Inferior parietal cortex (tissue), 1 donor: Measurements from ENCODE around the gene LRRC73.
A peak's percentile ranks its signal among the peaks of the same experiment; 100 is the strongest.
"Not testable (repeated sequence)": the region's sequence is repeated elsewhere in the genome, so short reads cannot be mapped to it uniquely, and the experiment has no call there.

Experiments
- DNase-seq: peaks from one replicate; pipeline ENCODE4 v3.0.0-alpha.2; 2016; ENCODE audit errors: extremely low spot score

The LRRC73 gene

DNA sequence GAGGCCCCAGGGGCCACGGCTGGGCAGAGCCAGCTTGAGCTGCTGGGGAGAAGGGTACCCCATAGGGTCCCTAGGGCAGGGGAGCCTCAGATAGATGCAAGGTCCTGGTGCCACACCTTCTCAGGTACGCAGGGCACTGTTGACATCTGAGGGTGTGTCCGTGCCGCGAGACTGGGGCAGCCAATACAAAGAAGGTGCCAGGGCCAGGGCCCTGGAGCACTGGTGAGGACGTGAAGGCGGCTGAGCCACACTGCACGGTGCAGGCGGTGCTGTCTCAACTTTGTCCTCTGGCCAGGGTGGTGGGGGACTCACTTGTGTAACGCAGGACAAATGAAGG is 649 bp upstream of the LRRC73 start:
- DNase-seq: no peak

DNA sequence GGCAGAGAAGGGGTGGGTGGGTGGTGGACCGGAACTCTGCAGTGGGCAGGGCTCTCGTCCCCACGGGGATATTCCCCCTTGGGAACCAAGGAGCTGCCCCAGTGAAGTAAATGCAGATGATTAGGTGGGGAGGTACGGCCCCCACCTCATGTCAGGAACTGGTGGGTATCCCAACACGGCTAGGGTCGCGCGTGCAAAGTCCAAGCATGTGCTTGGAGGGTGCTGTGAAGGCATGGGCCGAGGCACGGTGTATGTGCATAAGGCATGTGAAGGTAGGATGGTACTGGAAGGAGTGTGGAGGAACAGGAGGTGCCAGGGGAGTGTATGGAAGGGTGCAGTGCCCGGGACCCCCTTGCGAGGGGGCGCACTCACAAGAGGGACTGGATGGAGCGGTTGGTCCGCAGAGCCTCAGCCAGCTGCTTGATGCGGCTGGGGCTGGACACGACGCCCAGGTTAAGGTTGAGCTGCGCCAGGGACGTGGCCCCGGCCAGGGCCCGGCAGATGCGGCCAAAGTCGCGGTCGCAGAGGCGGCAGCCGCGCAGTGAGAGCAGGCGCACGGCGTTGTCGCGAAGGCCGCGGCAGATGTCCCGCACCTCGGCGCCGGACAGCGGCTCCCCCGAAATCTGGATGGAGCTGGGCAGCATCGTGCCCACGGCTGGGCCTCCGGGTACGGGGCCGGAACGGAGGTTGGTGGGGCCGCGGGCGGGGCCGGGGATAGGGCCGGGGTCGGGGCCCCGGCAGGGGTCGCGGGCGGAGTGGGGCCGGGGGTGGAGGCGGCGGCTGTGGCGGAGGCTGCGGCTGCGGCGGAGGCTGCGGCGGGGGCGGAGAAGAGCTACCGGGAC is 783 bp downstream of the LRRC73 start:
- no peak for DNase-seq

DNA sequence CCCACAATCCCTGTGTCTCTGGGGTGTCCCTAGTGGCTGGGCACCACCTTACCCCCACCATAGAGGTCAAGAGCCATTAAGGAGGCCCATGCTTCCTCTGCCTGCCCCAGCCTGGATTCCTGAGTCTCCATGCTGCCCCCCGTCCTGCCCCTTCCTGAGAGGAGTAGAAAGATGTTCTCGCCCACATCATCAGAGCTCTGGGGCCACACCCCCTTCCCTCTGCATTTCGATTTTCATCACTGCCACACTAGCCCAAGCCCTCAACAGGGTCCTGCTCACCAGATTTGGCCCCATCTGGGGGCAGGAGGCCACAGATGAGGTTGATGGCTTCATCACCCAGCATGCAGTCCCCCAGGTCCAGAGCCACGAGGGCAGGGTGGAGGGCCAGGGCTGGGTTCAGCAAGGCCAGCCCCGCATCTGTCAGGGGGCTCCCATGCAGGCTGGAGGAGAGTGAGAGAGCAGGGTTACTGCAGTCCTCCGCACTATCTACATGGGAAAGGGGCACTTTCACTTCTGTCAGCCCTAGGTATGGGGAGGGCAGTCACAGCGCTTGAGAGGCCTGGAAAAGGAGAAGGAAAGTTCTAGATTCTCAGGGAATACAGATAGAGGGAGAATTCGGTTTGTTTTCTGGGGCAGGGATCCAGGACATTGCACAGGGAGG is 1.5 kb downstream of the LRRC73 start:
- no peak for DNase-seq

DNA sequence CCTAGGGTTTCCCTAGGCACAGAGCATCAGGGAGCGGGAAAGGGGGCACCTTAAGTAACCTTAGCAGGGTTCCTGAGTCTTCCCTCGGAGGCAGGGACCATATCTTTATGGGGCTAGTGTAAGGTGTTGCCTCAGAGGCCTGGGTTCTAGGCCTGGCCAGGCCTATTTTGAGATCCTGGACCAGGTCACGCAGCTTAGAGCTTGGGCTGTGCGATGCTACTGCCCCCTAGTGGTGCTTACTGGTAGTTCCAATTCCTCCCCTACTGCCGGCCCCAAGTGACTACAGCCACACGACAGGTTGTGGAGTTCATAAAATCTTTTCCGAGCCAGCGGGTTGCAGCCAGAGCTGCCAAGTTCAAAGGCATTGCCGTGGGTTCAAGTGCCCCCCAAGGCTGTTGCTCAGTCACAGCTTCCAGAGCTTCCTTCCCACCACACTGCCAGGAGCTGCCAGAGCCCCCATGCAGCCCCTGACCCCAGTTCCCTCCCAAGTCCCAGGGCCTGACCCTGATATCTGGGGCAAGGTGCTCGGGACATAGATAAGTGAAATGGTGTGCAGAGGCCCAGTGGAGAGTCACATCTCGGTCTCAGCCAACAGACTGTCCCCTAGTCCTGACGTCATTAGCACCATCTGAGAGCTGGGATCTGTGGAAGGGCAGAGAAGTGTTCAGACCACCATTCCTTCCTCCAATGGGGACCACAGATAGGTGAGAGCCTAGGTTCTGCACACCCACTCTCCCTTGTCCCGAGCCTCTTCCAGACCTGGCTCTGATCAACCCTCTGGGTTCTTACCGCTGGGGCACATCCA is 3.3 kb downstream of the LRRC73 start:
- peak; percentile 94 for DNase-seq

DNA sequence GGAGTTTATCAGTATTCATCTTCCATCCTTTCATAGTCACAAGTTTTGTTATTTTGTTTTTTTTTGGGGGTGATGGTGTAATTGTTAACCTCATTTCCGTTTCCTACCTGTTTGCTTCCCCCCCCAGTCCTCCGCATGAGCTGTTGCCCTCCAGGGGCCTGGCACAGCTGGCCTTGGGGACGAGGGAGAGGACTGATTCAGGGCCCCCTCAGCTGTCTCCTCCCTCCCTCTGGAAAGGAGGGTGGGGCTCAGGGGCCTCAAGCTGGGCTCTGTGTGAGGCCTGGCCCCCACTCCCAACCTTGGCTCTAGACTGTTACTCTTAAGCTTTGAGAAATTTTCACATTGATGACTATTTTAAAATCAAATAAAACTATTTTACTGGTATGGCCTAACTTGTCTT is 4.0 kb downstream of the LRRC73 start:
- no peak for DNase-seq

DNA sequence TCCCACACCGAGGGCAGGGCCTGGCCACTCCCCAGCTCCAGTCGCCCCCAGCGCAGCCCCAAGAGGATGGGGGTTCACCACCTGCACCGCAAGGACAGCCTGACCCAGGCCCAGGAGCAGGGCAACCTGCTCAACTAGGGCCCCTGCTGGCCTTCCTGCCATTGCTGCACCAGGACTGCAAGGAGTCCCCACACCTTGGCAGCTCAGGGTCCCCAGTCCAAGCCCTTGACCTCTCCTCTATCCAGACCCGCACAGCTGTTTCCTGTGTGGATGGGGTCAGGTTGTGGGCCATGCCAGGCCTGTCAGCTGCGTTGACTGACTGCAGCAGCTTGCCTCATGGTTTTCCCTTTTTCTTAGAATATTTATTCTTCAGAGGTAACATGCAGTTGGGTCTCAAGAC is 4.4 kb downstream of the LRRC73 start:
- no peak for DNase-seq

DNA sequence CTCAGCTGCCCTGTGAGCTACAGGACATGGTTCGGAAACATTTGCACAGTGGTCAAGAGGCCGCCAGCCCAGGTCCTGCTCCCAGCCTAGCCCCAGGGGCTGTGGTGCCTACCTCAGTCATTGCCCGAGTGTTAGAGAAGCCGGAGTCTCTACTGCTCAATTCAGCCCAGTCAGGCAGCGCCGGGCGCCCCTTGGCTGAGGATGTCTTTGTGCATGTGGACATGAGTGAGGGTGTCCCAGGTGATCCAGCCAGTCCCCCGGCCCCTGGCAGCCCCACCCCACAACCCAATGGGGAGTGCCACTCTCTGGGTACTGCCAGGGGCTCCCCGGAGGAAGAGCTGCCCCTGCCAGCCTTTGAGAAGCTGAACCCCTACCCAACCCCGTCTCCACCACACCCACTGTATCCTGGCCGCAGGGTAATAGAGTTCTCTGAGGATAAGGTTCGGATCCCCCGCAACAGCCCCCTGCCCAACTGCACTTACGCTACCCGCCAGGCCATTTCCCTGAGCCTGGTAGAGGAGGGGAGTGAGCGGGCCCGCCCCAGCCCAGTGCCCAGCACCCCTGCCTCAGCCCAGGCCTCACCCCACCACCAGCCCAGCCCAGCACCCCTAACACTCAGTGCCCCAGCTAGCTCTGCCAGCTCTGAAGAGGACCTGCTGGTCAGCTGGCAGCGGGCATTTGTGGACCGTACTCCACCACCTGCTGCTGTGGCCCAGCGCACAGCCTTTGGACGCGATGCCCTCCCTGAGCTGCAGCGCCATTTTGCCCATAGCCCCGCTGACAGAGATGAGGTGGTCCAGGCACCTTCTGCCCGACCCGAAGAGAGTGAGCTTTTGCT is 5.2 kb downstream of the LRRC73 start:
- no peak for DNase-seq

DNA sequence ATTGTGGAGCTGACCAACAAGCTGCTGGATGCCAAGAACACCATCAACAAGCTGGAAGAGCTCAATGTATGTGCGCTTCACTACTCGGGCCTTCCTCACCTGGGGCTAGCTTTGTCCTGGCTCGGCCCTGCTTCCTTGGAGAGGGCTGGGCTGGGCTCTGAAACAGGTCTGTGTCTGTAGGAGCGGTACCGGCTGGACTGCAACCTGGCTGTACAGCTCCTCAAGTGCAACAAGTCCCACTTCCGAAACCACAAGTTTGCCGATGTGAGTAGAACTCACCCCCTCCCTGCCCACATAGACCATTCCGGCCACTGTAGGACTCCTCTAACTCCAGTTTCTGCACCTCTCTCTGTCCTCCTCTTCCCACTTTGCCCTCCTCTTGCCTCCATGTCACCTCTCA is 6.7 kb downstream of the LRRC73 start:
- DNase-seq: no peak

DNA sequence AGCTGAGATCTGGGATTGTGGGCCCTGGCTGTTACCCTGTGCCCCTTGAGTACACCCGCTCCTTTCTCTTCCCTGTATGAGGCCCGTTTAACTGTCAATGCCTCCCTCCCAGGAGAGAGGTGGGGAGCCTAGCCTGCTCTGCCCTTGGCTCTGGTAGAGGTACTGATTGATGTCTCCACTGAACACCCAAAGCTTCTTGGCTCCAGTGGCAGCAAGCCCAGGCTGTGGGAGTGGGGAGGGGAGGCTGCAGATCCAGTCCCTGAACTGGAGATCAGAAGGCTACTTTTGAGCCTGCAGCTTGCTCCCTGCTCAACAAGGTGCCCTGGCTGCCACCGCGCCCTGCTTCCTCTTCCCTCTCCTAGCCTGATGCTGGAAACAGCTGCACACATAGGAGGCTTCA is 7.5 kb downstream of the LRRC73 start:
- no peak for DNase-seq

DNA sequence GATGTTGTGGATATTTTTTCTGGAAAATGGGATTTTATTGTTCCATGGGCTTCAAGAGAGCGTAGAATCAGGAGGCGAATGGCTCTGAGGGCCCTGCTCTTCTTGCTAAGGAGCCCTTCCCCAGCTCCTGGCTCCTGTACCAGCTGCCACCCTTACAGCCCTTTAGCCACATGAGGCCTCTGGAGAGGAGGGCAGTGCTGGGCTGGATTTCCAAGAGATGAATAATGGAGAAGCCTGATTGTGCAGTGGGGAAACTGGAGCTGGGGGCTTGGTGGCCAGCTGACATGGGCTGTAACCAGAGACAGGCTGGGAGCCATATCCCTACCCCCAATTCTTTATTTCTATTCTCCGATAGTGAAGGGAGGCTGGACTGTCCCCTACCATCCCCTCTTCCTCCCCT is 9.2 kb downstream of the LRRC73 start:
- DNase-seq: no peak

DNA sequence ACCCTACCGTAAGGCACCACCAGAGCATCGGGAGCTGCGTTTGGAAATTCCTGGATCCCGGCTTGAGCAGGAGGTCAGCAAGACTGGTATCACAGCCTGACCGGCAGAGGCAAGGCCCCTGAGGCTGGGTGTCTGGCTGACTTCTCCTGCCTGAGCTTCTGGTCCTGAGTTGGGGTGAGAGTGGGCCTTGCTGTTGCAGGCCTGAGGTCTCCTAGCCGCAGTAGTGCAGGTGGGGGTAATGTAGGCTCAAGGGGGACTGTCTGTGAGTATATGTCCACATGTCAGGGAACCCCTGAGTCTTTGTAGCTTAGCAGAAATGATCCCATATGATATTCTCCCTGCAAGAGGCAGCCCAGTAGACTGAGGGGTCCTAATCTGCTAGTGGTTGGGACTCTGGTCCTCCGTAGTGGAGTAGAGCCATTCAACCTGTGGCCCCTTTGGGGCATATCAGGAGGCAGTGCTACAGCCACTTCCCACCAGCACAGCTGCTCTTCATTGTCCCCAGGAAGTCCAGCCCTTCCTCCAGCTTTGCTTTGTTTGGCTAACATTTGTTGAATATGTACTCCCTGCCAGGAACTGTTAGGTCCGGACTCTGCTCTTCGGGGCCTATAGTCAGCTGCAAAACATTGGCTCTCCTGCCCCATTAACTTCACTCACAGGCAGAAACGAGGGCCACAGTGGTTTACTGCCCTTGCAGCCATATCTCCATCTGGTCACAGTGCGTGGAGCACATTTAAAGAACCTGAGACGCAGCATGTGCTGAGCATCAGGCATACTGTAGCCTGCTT is 10.9 kb downstream of the LRRC73 start:
- DNase-seq: no peak

DNA sequence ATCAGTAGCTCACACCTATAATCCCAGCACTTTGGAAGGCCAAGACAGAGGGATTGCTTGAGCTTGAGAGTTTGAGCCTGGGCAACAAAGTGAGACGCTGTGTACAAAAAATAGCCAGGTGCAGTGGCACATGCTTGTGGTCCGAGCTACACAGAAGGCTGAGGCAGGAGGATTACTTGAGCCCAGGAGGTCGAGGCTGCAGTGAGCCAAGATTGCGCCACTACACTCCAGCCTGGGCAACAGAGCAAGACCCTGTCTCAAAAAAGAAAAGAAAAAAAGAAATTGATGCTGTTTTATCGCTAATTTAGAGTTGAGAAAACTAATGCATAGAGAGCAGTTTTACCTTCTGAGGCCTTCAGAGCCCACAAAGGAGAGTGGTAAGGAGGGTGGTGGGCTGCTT is 11.9 kb downstream of the LRRC73 start:
- not testable (repeated sequence) for DNase-seq

DNA sequence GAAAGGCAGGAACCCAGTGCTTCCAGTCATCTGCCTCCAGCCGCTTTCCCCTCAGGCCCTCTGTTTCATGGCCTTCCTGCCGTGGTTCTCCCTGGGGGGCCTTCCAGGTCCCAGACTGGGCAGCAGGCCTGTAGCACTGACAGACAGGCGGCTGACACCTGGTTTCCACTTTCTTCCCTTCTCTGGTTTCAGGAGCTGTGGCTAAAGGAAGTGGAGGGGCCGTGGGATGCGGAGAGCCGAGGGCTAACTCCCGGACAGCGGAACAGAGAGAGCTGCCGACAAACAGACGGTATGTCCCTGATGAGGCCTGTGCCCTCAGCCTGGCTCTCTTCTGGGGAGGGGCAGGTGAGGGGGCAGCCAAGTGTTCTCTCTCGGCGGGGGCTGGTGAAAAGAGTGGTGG is 12.5 kb downstream of the LRRC73 start:
- no peak for DNase-seq

DNA sequence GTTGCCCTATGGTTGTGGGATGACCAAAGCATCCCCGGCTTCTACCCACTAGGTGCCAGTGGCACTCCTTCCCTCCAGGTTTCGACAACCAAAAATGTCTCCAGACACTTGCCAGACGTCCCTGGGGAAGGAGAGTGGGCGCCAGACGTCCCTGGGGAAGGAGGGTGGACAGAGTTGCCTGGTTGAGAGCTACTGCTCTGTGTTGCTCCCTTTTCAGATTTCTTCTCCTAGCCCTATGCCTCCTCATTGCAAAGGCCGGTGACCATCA is 13.1 kb downstream of the LRRC73 start:
- no peak for DNase-seq

DNA sequence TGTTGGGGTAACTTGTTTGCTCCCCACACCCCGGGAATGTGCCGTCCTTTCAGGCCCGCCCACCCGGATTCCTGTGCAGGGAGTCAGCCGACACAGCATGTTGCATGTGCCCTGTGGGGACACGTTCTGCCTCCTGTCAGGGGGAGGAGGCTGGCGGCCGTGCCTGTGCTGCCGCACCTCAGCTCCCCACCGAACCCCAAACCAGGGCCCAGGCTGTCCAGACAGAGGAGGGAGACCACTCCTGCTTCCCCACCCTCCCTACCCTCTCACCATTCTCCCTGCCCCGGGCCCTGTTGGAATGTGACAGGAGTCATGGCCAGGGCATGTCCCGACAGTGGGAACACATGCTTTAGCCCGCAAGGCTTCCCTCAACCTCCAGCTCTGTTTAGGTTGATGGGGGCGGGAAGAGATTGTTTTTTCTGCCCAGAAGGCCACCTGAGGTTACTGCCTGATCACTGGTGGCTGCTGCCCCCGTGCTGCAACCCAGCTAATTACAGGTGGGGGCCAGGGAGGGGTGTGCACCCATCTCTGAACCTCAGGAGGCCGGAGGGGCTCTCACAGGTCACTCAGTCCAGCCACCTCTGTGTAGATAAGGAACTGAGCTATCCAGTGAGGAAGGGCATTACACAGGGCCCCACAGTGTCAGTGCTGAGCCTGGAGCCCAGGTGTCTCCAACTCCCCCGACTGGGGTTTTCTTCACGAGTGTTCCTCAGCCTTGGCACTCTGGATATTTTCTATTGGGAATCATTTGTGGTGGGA is 13.6 kb downstream of the LRRC73 start:
- DNase-seq: no peak

DNA sequence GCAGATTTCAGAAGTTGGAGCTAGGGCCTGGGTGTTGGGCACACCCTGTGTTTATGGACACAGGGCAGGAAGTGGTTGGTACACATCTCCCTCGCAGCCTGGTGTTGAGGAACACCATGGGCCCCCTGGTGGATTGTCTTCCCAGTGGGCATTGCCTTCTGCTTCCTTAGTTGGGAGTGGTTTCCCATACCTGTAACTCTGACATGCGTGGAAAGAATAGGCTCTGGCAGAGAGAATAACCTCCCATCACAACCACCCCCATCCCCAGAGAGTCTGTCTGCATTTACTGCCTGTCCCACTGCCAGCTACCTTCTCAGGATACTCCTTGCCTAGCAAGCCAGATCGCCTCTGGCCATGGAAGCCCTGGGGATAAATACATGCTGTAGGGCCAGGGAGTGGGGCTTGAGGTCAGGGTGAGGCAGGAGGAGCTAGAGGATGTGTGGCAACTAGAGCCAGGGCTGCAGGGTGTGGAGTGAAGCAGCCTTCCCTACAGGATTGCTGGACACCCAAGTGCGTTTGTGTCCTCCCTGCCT is 14.7 kb downstream of the LRRC73 start:
- no peak for DNase-seq

DNA sequence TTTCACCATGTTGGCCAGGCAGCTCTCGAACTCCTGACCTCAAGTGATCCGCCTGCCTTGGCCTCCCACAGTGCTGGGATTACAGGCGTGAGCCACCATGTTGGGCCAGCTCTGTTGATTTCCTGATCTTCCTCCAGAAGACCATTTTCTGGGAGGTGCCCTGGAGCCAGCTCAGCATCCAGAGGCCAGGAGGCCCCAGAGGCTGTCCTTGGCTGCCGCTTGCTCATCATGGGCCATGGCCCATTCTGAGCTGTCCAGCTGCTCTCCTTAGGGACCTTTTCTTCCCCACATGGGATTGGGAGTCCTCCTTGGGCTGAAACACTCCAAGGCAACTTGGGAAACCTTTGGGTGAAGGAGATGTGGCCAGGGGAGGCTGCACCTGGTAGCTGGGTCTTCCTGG is 15.4 kb downstream of the LRRC73 start:
- no peak for DNase-seq

DNA sequence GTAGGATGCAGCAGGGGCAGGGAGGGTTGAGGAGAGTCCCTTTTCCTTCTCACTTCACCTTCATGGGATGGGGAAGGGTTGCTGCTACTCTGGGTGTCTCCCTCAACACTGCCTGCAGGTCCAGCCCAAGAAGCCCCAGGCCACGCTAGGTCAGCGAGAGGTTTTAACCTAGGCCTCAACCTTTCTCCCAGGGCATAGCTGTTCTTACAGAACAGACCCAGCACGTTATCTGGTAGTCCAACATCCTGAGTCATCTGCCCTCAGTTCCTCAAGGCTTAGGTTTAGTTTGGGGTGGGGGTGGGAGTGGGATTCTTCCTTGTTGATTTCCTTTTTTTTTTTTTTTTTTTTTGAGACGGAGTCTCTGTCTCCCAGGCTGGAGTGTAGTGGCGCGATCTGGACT is 15.8 kb downstream of the LRRC73 start:
- no peak for DNase-seq

DNA sequence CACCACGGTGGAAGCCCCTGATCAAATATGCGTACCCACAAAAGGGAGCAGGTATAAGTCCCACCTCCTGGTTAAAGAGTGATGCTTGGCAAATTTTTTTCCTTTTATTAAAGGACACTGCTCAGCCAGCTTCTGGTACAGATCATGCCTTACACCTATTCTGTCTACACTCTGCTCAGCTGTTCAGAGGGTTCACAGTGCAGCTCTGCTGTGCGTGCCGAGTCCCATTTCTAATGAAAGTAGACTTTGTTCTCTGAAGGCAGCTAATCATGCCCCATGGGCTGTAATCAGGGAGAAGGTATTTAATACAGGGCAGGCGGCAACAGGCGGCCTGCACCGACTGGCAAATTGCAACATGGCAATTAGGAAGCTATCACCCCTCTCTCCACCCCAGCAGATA is 16.3 kb downstream of the LRRC73 start:
- DNase-seq: no peak

DNA sequence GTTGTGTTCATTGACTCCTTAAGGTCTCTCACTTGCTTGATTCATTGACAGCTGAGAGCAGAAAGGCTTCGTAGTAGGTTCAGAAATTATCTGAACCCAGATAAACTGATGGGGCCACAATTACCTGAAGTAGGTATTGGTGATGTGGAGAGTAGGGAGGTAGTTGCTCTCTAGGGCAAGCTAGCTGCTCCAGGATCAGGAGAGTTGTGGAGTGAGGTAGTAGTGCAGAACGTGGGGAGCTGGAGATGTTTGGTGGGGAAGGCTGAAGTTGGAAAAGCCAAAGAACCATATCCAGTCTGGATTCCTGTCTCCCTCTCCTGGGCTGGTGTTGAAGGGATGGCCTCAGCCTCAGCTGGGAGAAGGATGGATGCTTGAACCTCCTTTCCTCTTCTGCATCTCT is 16.9 kb downstream of the LRRC73 start:
- no peak for DNase-seq
